COLO829 (cell line): ENCODE results near the gene MT1HL1.
"Not testable (repeated sequence)": the region's sequence is repeated elsewhere in the genome, so short reads cannot be mapped to it uniquely, and the experiment has no call there.

Experiments
- DNase-seq: peaks from one replicate; pipeline ENCODE4 v3.0.0; 2012; ENCODE audit warnings: low spot score

Gene MT1HL1

DNA sequence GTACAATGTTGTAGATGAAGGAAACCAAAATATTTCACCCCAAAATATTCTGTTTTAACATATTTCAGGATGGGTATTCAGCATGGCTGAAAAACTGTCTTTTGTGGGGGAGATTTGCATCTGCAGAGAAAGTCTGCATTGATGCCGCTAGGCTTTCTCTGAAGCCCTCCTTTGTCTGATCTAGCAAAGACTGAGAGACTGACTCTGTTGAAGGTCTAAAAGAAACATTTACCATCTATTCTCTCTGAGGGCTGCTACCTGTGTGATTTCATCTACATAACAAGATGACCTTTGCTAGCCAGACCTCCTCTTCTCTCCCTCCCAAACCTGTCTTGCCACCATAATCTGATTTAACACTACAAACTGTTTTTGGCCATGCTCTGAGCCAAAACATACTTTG lies 12.4 kb upstream of the MT1HL1 start:
- no peak for DNase-seq

DNA sequence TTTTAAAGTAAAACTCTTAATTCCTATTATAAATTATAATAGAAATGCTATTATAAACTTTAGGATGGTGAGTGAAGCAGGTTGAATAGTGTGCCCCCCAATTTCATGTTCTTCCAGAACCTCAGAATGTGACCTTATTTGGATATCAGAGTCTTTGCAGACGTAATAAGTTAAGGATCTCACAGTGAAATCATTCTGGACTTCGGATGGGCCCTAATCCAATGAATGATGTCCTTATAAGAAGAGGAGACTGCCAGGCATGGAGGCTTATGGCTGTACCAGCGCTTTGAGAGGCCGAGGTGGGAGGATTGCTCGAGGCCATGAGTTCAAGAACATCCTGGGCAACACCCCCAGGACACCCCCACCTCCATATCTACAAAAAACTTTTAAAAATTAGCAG lies 9.4 kb upstream of the MT1HL1 start:
- DNase-seq = no peak

DNA sequence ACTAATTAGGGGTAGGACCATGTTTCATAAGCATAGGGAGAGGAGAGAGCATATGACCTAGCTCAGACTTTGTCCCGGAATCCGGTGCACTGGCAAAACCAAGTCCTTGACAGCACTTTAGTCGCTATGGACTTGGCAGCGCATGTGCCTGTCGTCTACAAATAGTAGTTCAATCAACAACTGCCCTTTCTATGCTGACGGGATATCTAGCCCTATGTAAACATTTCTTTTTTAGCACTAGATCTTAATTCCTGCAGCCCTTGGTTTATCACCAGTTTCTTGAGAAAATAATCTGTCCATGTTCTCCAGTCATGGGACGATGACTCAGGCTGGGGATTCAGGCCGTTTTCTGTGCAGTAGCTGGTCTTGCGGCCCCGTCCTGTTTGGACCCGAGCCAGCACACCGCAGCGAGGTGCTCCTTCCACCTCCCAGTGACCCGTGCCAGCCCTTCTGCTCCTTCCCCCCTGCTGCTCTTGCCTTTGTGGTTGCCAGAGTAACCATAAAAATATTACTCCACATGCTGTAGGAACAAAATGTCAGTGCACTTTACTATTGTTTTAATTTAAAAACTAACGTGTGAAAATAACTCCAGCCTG lies 8.6 kb upstream of the MT1HL1 start:
- DNase-seq = peak; percentile 63

DNA sequence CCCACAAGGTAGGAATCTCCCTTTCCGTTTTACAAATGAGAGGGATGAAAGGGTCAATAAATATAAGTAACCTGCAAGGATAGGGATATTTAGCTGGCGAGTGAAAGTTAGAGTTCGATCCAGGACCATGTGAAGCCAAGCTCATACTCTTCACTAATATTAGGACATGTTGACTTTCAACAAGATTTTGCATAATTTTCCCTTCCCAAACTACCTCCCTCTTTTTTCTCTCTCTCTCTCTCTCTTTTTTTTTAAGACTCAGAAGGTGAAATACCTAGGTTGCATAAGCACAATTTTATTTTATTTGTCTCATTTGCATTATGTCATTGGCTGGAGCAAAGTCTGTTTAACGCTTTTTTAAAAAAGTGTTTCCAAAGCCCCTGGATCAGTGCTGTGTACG lies 8.1 kb upstream of the MT1HL1 start:
- no peak for DNase-seq

DNA sequence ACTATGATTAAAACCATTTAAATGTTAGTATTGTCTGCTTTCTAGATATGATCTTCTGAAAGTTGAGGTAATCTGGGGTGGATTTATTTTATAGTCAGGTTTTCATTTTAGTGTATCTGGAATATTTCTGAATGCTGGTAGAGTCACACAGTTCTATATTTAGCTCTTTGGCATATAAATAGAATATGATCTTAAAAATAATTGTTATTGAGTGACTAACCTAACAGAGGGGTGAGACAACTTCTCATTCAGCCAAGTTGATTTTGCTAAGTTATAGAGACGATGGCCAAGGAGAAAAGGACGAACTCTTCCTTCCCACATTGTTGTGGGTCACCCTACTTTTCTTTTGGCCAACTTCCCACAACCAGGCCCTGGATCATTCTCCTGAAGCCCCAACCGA lies 7.2 kb upstream of the MT1HL1 start:
- no peak for DNase-seq

DNA sequence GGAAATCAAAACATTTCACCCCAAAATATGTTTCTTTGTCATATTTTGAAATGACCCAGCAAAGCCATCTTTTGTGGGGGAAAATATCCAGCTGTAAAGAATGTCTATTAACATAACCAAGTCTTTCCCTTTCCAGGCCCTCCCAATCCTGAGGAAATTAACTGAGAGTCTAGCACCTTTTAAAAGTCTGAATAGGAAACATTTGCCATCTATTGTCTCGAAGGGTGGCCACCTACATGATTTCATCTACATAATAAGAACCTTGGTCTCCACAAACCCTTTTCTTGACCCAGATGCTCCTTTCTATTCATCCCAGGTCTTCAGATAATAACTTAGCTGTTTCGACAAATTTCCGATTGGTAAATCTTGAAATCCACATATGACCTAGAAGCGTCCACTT lies 5.4 kb upstream of the MT1HL1 start:
- no peak for DNase-seq

DNA sequence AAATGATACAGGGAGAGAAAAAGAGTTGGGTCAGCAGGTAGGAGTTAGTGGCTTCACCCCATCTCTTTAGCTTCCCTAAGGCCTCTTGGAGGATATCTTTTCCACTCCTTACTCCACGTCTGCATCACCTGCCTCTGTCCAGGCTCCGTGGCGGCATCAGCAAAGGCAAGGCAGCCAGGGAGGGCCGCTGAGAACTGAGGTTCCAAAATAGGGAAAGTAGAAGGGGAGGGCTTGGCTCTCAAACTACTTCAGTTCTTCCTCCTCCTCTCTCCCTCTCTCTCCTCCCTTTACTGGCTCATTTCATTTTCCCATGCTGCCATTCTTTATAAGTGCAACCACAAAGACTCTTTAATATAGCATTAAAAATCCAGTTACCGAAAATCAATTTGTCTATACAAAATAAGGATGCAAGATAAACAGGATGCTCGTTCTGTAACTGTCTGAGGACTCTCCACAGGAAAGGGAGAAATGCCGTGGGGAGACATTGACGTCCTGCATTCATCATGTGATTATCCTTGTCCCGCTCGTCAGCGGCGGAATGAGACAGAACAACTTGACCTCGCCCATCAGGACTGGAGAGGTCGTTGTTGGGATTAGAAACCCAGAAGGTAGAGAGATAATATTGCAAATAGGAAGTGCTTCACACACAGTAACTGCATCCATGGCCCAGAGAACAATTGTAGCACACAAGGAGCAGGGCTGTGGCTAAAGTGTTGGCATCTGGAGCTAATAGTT lies 3.1 kb upstream of the MT1HL1 start:
- no peak for DNase-seq

DNA sequence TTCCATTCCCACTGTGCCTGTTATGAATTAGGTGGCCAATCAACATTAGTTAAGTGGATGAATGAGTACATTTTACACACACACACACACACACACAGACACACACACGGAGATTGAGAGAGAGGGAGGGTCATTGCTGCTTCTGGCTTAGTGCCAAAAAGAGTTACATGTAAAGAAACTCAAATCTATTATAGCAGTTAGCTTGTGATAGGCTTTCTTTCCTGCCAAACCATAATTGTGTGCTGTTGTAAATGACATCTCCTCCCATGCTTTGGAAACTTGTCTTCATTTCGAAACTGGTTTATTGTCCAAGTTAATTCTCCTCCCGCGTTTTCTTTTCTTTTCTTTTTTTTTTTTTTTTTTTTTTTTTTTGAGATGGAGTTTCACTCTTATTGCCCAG lies 1.4 kb upstream of the MT1HL1 start:
- DNase-seq = no peak

DNA sequence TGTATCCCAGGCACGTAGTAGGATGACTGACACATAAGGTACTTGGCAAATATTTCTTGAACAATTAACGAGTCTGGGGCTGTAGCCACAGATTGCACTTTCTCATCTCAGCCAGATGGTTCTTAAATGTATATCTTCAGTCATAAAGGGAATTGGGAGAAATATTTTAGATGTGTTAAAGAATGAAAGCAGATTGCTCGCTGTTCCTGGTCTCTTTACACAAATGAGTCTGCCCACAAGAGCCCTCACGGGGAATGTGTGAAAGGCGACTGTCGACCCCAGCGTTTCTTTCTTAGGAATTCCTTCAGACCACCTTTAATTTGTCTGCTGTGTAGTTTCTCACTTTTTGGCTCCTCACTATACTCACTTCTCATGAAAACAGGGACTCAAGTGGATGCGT lies 725 bp downstream of the MT1HL1 start:
- no peak for DNase-seq

DNA sequence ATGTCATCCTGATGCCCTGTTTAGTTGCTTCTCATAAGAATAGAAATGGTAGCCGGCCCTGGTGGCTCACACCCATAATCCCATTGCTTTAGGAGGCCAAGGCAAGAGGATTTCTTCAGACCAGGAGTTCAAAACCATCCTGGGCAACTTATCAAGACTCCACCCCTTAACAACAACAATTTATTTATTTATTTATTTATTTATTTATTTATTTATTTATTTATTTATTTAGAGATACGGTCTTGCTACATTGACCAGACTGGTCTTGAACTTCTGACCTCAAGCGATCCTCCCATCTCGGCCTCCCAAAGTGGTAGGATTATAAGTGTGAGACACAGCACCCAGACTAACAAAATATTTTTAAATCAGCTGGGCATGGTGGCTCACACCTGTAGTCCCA lies 4.0 kb downstream of the MT1HL1 start:
- no peak for DNase-seq

DNA sequence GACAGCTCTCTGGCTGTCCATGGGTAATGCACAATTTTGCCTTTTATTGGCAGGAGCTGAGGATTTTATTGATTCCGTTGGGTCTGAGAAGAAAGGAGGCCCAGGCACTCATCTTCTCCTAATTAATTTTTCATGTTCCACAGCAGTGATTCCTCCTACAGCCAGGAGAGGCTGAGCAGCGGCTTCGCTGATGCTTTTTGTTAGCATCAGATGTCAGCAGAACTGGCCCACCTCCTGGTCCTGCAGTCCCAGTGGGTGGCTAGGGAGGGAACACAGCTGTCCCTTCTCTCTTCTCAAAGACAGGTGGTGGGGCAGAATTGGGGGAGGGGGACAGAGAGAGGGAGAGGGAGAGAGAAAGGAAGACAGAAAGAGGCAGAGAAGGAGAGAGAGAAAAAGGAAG lies 5.7 kb downstream of the MT1HL1 start:
- DNase-seq = no peak

DNA sequence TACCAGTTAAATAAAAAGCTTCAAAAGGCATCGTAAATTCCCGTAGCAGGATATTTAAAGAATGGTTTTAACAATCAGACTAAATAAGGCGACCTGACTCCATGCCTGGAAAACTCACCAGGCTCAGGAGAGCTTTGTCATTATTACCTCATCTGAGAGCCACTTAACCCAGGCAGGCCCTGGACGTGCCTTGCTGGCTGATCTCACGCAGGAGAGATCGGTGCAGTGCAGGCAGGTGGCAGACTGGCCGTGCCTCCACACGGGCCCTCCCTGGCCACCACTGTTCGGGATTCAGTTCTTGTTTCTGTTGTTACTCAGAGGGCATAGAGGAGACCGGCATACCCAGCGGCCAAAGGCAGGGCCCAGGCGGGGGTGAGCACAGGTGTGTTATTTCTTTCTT lies 6.4 kb downstream of the MT1HL1 start:
- DNase-seq = no peak

DNA sequence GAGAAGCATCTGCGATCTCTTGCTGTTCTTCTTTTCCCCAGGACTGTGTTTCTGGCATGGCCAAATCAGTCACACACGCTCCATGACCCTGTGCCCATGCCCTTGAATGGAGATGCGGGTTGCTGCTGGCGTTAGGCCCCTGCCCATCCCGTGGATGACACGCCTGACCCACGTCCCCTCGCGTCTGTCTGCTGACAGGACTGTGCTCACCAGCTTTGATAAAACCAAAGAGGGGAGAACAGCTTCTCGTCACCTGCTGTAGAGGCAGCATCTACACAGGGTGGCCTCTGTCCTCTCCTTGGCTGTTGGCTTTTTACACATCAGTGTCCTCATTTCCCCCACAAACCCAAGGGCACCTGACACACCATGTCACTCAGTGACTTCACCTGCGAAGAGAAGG lies 6.9 kb downstream of the MT1HL1 start:
- no peak for DNase-seq

DNA sequence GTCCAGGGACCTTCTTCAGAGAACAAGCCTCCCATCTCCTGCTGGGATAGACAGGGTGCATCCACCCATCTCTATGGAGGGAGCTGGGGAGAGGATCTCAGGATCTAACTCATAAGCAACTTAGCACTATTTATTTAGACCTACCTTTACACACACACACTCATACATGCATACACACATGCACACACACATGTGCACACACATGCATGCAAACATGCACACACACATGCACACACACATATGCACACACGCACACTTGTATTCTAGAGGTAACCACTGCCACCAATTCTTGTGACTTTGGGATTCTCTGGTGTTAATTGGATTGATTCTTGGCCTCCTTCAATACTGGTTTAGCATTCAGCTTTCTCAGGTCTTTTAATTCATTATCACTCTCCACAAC lies 9.8 kb downstream of the MT1HL1 start:
- no peak for DNase-seq

DNA sequence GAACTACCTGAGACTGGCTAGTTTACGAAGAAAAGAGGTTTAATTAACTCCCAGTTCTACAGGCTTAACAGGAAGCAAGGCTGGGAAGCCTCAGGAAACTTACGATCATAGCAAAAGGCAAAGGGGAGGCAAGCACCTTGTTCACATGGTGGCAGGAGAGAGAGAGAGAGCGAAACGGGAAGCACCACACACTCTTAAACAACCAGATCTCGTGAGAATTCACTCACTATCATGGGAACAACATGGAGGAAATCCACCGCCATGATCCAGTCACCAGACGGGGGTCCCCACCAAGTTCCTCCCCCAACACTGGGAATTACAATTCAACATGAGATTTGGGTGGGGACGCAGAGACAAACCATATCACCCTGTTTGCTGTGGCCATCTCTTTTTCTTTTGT lies 11.8 kb downstream of the MT1HL1 start:
- no peak for DNase-seq

DNA sequence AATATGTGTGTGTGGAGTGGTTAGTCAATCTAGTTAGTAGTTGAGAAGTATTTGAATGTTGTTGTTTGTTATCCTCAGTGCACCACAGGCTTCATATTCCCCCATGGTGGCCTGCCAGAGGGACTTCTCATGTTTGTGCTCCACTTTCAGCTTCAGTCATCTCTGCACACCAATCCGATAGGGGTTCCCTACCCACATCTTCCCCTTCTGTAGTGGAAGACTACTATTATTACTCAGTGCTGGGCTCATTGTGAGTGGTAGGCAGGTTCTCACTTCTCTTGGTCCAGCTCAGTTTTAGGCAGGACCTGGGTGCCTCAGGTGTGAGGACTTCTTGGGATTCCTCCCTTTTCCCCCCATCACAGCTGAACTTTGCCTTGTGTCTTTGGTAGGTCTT lies 14.2 kb downstream of the MT1HL1 start:
- DNase-seq = no peak

DNA sequence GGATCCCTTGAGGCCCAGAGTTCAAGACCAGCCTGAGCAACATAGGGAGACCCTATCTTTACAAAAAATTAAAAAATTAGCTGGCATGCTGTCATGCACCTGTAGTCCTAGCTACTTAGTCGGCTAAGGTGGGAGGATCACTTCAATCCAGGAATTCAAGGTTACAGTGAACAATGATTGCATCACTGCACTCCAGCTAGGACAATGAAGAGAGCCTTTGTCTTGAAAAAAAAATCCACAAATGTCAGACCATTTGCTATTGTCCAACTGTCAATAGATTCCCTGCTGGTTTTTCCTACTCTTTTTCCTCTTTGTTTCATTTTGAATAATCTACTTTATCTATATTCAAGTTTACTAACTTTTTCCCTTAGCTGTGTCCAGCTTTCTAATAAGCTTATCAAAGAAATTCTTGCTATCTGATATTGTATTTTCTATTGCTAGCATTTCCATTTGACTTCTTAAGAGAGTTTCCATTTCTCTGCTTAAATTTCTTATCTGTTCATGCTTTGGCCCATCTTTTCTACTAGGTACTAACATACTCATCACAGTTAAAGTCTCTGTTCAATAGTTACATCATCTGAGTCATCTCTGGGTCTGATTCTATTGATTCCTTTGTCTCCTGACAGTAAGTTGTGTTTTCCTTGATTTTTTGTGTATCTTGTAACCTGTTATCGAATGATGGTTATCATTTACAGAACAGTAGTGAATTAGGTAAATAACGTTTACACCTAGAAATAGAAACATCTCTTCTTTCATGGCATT lies 14.8 kb downstream of the MT1HL1 start:
- no peak for DNase-seq

DNA sequence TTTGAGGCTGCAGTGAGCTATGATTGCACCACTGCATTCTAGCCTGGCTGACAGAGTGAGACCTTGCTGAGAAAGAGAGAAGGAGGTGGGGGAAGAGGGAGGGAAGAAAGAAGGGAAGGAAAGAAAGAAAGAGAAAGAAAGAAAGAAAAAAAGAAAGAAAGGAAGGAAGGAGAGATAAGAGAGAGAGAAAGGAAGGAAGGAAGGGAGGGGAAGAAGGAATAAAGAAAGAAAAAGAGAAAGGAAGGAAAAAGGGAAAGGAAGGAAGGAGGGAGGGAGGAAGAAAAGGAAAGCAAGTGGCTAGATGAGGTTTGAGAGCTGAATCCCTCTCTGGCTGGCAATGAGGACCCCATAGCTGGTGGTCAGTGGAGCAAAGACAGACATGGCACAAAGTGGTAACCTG lies 20.4 kb downstream of the MT1HL1 start:
- no peak for DNase-seq

DNA sequence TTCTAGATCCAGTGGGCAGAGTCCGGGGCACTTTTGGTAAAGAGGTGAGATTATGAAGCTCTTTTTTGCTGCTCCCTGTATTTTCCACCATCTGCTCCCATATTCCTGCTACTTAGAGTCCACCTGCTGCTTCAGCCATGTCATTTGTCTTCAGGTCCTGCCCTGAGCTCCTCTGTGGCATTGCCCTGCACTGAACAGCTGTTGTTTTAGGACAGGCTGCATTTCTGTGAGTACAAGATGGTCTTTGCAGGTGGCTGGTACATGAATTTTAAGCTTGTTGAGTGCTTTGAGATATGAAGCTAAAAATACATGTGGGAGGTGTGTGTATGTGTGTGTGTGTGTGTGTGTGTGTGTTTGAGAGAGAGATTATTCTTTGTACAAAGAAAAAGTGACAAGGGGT lies 21.9 kb downstream of the MT1HL1 start:
- no peak for DNase-seq

DNA sequence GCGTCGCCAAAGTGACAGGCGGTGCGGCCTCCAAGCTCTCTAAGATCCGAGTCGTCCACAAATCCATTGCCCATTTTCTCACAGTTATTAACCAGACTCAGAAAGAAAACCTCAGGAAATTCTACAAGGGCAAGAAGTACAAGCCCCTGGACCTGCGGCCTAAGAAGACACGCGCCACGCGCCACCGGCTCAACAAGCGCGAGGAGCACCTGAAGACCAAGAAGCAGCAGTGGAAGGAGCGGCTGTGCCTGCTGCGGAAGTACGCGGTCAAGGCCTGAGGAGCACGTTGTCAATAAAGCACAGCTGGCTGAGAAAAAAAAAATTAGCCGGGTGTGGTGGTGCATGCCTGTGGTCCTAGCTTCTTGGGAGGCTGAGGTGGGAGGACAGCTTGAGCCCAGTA lies 22.8 kb downstream of the MT1HL1 start:
- DNase-seq = not testable (repeated sequence)

DNA sequence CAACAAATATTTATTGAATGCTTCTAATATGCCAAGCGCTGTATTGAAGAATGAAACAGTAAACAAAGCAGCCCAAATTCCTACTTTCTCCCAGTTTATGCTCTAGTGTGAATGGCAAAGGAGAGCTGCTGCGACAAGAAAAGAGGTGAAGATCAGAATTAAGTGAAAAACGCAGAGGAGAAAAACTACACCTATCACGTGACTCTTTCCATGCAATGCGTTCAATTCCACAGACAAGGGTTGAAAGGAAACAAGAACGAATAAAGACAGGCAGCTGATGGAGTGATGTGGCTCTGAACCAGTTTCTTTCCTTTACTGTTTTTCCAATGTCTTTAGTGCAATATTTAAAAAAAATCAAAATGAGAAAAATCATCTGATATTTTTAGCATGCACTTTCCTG lies 23.6 kb downstream of the MT1HL1 start:
- no peak for DNase-seq

DNA sequence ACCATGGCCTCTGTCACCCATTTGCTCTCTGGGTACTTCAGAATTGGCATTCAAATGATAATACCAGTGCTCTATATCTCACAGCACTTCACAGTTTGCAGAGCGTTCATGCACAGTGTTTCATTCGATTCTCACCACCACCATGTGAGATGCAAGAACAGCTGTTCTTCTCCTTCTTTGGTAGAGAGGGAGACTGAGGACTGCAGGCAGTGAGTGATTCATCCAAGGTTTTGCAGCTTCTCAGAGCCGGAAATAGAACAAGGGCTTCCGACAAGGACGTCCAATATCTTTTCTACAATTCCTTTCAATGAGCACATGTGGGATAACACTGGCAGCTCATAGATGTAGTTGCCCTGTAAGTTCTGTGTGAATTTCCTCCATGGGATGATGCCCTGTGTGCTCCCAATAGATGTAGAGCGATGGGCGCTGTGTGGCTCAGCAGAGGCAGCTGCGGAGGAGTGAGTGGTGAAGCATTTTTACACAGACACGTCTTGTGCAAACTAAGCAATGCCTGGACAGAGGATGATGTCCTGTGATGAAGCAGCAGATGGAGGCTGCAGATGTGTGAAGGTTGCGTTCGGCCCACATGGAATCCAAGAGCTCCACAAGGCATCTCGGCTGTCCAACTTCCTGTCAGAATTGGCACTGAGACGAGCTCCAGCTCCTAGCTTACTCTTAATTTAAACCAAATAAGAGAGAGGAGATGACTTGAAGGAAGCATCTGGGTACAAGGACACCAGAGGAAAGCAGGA lies 24.9 kb downstream of the MT1HL1 start:
- no peak for DNase-seq

DNA sequence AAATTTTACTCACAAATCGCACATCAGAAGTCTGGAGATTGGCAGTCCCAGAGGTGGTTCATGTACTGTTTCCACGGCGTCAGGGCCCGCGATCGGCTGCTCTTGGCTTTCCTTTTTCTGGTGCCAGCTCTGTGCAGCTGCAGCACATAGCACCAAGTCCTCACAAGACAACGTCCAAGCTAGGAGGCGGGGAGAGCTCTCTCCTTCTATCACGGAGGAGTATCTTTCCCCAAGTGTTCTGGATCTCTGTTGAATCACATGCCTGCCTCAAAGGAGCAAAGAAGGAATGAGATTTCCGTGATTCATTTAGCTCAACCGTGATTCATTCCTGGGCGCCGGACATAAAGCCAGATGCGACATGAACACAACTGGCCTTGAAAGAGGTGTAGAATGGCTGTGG lies 25.5 kb downstream of the MT1HL1 start:
- DNase-seq = peak; percentile 38
